ENCODE results near the gene ABCB11.

DNA sequence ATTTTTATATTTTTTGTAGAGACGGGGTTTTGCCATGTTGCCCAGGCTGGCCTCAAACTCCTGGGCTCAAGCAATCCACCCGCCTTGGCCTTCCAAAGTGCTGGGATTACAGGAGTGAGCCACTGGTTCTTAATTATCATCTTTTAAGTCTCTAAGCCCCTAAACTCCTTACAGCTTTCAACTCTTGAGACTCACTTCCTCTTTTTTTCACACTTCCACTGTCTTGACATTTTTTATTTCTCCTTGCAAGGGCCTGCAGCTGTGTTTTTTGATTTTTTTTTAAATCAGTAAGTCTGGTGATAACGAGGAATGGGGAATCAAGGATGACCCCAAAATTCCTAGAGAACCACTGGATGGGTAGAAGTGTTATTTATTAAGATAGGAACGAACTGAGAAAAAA is 8.6 kb upstream of the ABCB11 start:
- TF ChIP-seq, protein P1, sequence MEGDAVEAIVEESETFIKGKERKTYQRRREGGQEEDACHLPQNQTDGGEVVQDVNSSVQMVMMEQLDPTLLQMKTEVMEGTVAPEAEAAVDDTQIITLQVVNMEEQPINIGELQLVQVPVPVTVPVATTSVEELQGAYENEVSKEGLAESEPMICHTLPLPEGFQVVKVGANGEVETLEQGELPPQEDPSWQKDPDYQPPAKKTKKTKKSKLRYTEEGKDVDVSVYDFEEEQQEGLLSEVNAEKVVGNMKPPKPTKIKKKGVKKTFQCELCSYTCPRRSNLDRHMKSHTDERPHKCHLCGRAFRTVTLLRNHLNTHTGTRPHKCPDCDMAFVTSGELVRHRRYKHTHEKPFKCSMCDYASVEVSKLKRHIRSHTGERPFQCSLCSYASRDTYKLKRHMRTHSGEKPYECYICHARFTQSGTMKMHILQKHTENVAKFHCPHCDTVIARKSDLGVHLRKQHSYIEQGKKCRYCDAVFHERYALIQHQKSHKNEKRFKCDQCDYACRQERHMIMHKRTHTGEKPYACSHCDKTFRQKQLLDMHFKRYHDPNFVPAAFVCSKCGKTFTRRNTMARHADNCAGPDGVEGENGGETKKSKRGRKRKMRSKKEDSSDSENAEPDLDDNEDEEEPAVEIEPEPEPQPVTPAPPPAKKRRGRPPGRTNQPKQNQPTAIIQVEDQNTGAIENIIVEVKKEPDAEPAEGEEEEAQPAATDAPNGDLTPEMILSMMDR (conservative IDR thresholded peaks at IDR 0.05; ENCODE audit: low read depth, low read length): no peak
- TF ChIP-seq EZH2 (IDR thresholded peaks at IDR 0.05; ENCODE audit: borderline replicate concordance, low read depth, low read length, poor library complexity, severe bottlenecking): no peak

All from A673 (cell line).